Measurements from ENCODE around the gene ABHD12. TPM values are rescaled to one million over a fixed set of nuclear protein-coding genes. Genes with fewer than 3 reads are reported as not detected.

The ABHD12 gene
- total RNA-seq, 2 experiments from 2014 or later = 22.3 to 24.1 TPM

- no peaks in the 10 kb centered on the region for H3K4me1 Mint-ChIP-seq (ENCODE audit: low read depth)
- H3K27me3 Mint-ChIP-seq = no peaks in the 10 kb centered on the region
- ChIA-PET CTCF (no interaction called here), POLR2A (no interaction called here)
- no peak overlapping the region for H3K27ac Mint-ChIP-seq
- H3K4me3 Mint-ChIP-seq = no peak overlapping the region
- no peaks in the 10 kb centered on the region for H3K9me3 Mint-ChIP-seq
- no peak for DNase-seq
- H3K36me3 Mint-ChIP-seq = peaks cover 2% of the 10 kb centered on the region
- intact Hi-C loops (cut with micrococcal nuclease) = no loop called here
Observed at GRCh38 chr20:25277051-25277801, 113.4 kb downstream of the ABHD12 start.

- DNase-seq = no peak
- intact Hi-C loops (cut with micrococcal nuclease) = no loop called here
- H3K36me3 Mint-ChIP-seq = peaks cover 4% of the 10 kb centered on the region
- H3K27ac Mint-ChIP-seq = no peak overlapping the region
- CTCF ChIA-PET = no interaction called here
- POLR2A ChIA-PET = no interaction called here
- H3K4me1 Mint-ChIP-seq (ENCODE audit: low read depth) = no peaks in the 10 kb centered on the region
- H3K4me3 Mint-ChIP-seq = no peak overlapping the region
- H3K27me3 Mint-ChIP-seq = no peaks in the 10 kb centered on the region
- no peaks in the 10 kb centered on the region for H3K9me3 Mint-ChIP-seq
Observed at GRCh38 chr20:25276533-25277050, 114.0 kb downstream of the ABHD12 start.

GRCh38 chr20:25275813-25276532 lies 114.7 kb downstream of the ABHD12 start:
- Mint-ChIP-seq H3K27ac (no peak overlapping the region), H3K4me3 (no peak overlapping the region), H3K4me1 (ENCODE audit: low read depth) (no peaks in the 10 kb centered on the region), H3K36me3 (peaks cover 4% of the 10 kb centered on the region), H3K9me3 (no peaks in the 10 kb centered on the region), H3K27me3 (no peaks in the 10 kb centered on the region)
- POLR2A ChIA-PET = no interaction called here
- CTCF ChIA-PET = no interaction called here
- no peak for DNase-seq
- intact Hi-C loops (cut with micrococcal nuclease) = no loop called here

GRCh38 chr20:25274891-25275812 lies 115.5 kb downstream of the ABHD12 start:
- H3K4me3 Mint-ChIP-seq = no peak overlapping the region
- no peaks in the 10 kb centered on the region for H3K9me3 Mint-ChIP-seq
- DNase-seq = peak; percentile 7
- H3K27ac Mint-ChIP-seq = no peak overlapping the region
- POLR2A ChIA-PET = no interaction called here
- intact Hi-C loops (cut with micrococcal nuclease) = no loop called here
- peaks cover 4% of the 10 kb centered on the region for H3K36me3 Mint-ChIP-seq
- no peaks in the 10 kb centered on the region for H3K4me1 Mint-ChIP-seq (ENCODE audit: low read depth)
- no peaks in the 10 kb centered on the region for H3K27me3 Mint-ChIP-seq
- CTCF ChIA-PET = no interaction called here

GRCh38 chr20:25274481-25274880 lies 116.2 kb downstream of the ABHD12 start:
- POLR2A ChIA-PET = no interaction called here
- DNase-seq = no peak
- Mint-ChIP-seq H3K27ac (no peak overlapping the region), H3K4me3 (no peak overlapping the region), H3K36me3 (peaks cover 4% of the 10 kb centered on the region), H3K4me1 (ENCODE audit: low read depth) (no peaks in the 10 kb centered on the region), H3K27me3 (no peaks in the 10 kb centered on the region), H3K9me3 (no peaks in the 10 kb centered on the region)
- CTCF ChIA-PET = no interaction called here
- intact Hi-C loops (cut with micrococcal nuclease) = no loop called here

GRCh38 chr20:25273541-25274358 lies 116.9 kb downstream of the ABHD12 start:
- ChIA-PET POLR2A (no interaction called here), CTCF (interaction anchor here (1.5 kb wide), 1 partner anchor 22 kb away, joined by 3 read pairs; no protein-coding TSS in a partner anchor)
- Mint-ChIP-seq H3K36me3 (peaks cover 6% of the 10 kb centered on the region), H3K9me3 (no peaks in the 10 kb centered on the region), H3K4me1 (ENCODE audit: low read depth) (no peaks in the 10 kb centered on the region), H3K27ac (no peak overlapping the region), H3K27me3 (no peaks in the 10 kb centered on the region), H3K4me3 (no peak overlapping the region)
- intact Hi-C loops (cut with micrococcal nuclease) = no loop called here
- DNase-seq = peak; percentile 4

- H3K4me3 Mint-ChIP-seq = no peak overlapping the region
- H3K9me3 Mint-ChIP-seq = no peaks in the 10 kb centered on the region
- peaks cover 6% of the 10 kb centered on the region for H3K36me3 Mint-ChIP-seq
- no peaks in the 10 kb centered on the region for H3K4me1 Mint-ChIP-seq (ENCODE audit: low read depth)
- CTCF ChIA-PET = interaction anchor here (1.5 kb wide), 1 partner anchor 23 kb away, joined by 3 read pairs; no protein-coding TSS in a partner anchor
- DNase-seq = no peak
- no peaks in the 10 kb centered on the region for H3K27me3 Mint-ChIP-seq
- intact Hi-C loops (cut with micrococcal nuclease) = no loop called here
- no peak overlapping the region for H3K27ac Mint-ChIP-seq
- POLR2A ChIA-PET = no interaction called here
Observed at GRCh38 chr20:25273046-25273445, 117.6 kb downstream of the ABHD12 start.

GRCh38 chr20:25272223-25273000 lies 118.2 kb downstream of the ABHD12 start:
- POLR2A ChIA-PET = no interaction called here
- H3K9me3 Mint-ChIP-seq = no peaks in the 10 kb centered on the region
- H3K4me3 Mint-ChIP-seq = no peak overlapping the region
- peak; percentile 4 for DNase-seq
- no peak overlapping the region for H3K27ac Mint-ChIP-seq
- intact Hi-C loops (cut with micrococcal nuclease) = no loop called here
- H3K27me3 Mint-ChIP-seq = no peaks in the 10 kb centered on the region
- CTCF ChIA-PET = interaction anchor here (1.5 kb wide), 1 partner anchor 23 kb away, joined by 3 read pairs; no protein-coding TSS in a partner anchor
- H3K36me3 Mint-ChIP-seq = peaks cover 6% of the 10 kb centered on the region
- H3K4me1 Mint-ChIP-seq (ENCODE audit: low read depth) = no peaks in the 10 kb centered on the region

GRCh38 chr20:25271486-25272222 lies 119.0 kb downstream of the ABHD12 start:
- POLR2A ChIA-PET = no interaction called here
- no peak for DNase-seq
- H3K27me3 Mint-ChIP-seq = no peaks in the 10 kb centered on the region
- H3K4me1 Mint-ChIP-seq (ENCODE audit: low read depth) = no peaks in the 10 kb centered on the region
- H3K27ac Mint-ChIP-seq = no peak overlapping the region
- CTCF ChIA-PET = no interaction called here
- intact Hi-C loops (cut with micrococcal nuclease) = no loop called here
- H3K36me3 Mint-ChIP-seq = peaks cover 6% of the 10 kb centered on the region
- H3K4me3 Mint-ChIP-seq = no peak overlapping the region
- no peaks in the 10 kb centered on the region for H3K9me3 Mint-ChIP-seq

GRCh38 chr20:25270829-25271251 lies 119.8 kb downstream of the ABHD12 start:
- intact Hi-C loops (cut with micrococcal nuclease) = no loop called here
- no peaks in the 10 kb centered on the region for H3K4me1 Mint-ChIP-seq (ENCODE audit: low read depth)

More at GRCh38 chr20:25270829-25271251, 119.8 kb downstream of the ABHD12 start:
- DNase-seq = peak; percentile 3
- no peaks in the 10 kb centered on the region for H3K27me3 Mint-ChIP-seq
- ChIA-PET CTCF (no interaction called here), POLR2A (no interaction called here)
- no peaks in the 10 kb centered on the region for H3K9me3 Mint-ChIP-seq
- H3K27ac Mint-ChIP-seq = no peak overlapping the region
- H3K36me3 Mint-ChIP-seq = peaks cover 6% of the 10 kb centered on the region
- H3K4me3 Mint-ChIP-seq = no peak overlapping the region

All from activated CD4-positive, alpha-beta memory T cell treated with anti-CD3 and anti-CD28 coated beads for 36 hours (primary cell).